GM18499 (cell line): ENCODE data around the gene MAZ.

ENCODE experiments used
- ATAC-seq: cut with Tn5 transposase; IDR thresholded peaks from one replicate; pipeline ENCODE4 v1.9.1; 2021; ENCODE audit warnings: moderate number of reproducible peaks; ENCODE audit not compliant: insufficient read depth, unreplicated experiment

The MAZ gene

GRCh38 chr16:29844575-29845331 is 38.4 kb downstream of the MAZ start:
- ATAC-seq: no peak

- ATAC-seq: no peak
Measured at GRCh38 chr16:29845656-29846055, 39.3 kb downstream of the MAZ start.

- no peak for ATAC-seq
Measured at GRCh38 chr16:29848420-29849297, 42.3 kb downstream of the MAZ start.

GRCh38 chr16:29849505-29849904 is 43.2 kb downstream of the MAZ start:
- no peak for ATAC-seq

- no peak for ATAC-seq
Measured at GRCh38 chr16:29850998-29851397, 44.7 kb downstream of the MAZ start.

GRCh38 chr16:29852654-29853053 is 46.3 kb downstream of the MAZ start:
- ATAC-seq: no peak

- ATAC-seq: no peak
Measured at GRCh38 chr16:29854520-29855100, 48.3 kb downstream of the MAZ start.

- no peak for ATAC-seq
Measured at GRCh38 chr16:29857133-29857760, 50.9 kb downstream of the MAZ start.

- no peak for ATAC-seq
Measured at GRCh38 chr16:29858149-29858849, 52.0 kb downstream of the MAZ start.

GRCh38 chr16:29858974-29859373 is 52.6 kb downstream of the MAZ start:
- no peak for ATAC-seq

GRCh38 chr16:29860218-29860617 is 53.9 kb downstream of the MAZ start:
- ATAC-seq: no peak
